ENCODE results near the gene HARBI1.
A peak's percentile ranks its signal among the peaks of the same experiment; 100 is the strongest.

HARBI1 gene

GRCh38 chr11:46562527-46562926 lies 54.5 kb downstream of the HARBI1 start:
- DNase-seq (ENCODE audit: insufficient read length, low spot score) (no peak), FAIRE-seq (no peak)

GRCh38 chr11:46560300-46560991 lies 56.6 kb downstream of the HARBI1 start:
- FAIRE-seq, result peak; percentile 83
- DNase-seq (ENCODE audit: insufficient read length, low spot score), result no peak
- no peak for TF ChIP-seq POLR2A (IDR thresholded peaks at IDR 0.05; ENCODE audit: low read depth, low read length)

More at GRCh38 chr11:46562527-46562926, 54.5 kb downstream of the HARBI1 start:
- TF ChIP-seq POLR2A (IDR thresholded peaks at IDR 0.05; ENCODE audit: low read depth, low read length), result no peak

DNA sequence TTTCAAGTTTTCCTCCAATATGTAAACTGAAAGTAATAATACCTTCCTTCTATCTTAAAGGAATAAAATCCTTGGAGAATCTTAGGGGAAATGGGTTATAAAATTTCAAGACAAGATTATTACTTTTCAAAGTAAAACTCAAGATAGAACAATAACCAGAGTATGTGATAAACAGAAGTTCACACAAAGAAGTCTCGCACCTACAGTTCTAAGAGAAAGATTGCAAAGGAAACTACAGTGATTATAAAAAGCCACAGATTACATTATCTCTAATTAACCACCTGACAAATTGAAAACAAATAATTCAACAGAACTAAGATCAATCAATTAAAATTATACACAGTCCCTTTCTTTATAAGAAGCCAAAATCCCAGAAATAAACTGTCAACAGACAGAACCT lies 57.2 kb downstream of the HARBI1 start:
- DNase-seq (ENCODE audit: insufficient read length, low spot score), result no peak
- no peak for TF ChIP-seq POLR2A (IDR thresholded peaks at IDR 0.05; ENCODE audit: low read depth, low read length)
- no peak for FAIRE-seq

GRCh38 chr11:46557684-46558151 lies 59.3 kb downstream of the HARBI1 start:
- peak; percentile 99 for FAIRE-seq

DNA sequence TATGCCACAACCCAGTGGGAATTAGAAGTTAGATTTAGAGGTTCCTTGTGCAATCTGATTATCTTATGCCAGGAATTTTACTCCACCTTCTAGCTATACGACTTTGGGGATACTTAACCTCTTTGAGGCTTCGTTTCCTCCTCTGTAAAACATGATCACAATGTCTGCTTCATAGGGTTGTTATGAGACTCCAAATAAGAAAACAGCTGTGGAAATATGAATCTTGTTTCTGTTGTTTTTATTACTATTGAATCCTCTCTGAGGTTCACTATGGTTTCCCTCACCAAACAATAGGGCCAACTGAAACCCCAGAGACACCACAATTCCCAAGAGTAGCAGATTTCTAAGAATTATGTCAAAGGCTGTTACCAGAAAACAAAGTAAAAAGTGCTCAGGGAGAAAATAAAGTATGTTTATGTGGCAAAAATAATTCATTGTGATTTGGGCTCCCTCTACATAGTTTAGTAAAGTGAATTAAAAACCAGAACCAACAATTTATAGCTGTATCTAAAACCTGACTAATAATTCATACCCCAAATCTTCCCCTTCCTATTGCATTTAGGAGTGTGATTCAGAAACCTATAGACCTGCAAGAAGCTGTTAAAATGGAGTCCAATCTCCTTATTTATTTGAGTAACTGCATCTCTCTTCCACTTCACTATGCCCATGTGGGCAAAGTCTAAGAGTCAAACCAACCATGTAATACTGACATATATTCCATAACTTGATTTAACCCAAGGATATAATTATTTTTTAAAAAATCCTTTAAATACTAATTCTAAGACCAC lies 61.6 kb downstream of the HARBI1 start:
- no peak for TF ChIP-seq POLR2A (IDR thresholded peaks at IDR 0.05; ENCODE audit: low read depth, low read length)

More at GRCh38 chr11:46557684-46558151, 59.3 kb downstream of the HARBI1 start:
- DNase-seq (ENCODE audit: insufficient read length, low spot score), result no peak
- no peak for TF ChIP-seq POLR2A (IDR thresholded peaks at IDR 0.05; ENCODE audit: low read depth, low read length)

GRCh38 chr11:46554213-46555147 lies 62.5 kb downstream of the HARBI1 start:
- no peak for DNase-seq (ENCODE audit: insufficient read length, low spot score)
- peak; percentile 62 for FAIRE-seq
- TF ChIP-seq POLR2A (IDR thresholded peaks at IDR 0.05; ENCODE audit: low read depth, low read length), result no peak

More for the DNA sequence above, 61.6 kb downstream of the HARBI1 start:
- no peak for DNase-seq (ENCODE audit: insufficient read length, low spot score)
- no peak for FAIRE-seq

- TF ChIP-seq POLR2A (IDR thresholded peaks at IDR 0.05; ENCODE audit: low read depth, low read length), result no peak
- FAIRE-seq (peak; percentile 94), DNase-seq (ENCODE audit: insufficient read length, low spot score) (no peak)
Measured at GRCh38 chr11:46553814-46554212, 63.2 kb downstream of the HARBI1 start.

Measured in H54 (cell line).